GM21737 (cell line): Measurements from ENCODE around the gene EMC8.
"Not testable (repeated sequence)": the region's sequence is repeated elsewhere in the genome, so short reads cannot be mapped to it uniquely, and the experiment has no call there.

Source experiments
- ATAC-seq: cut with Tn5 transposase; IDR thresholded peaks from one replicate; pipeline ENCODE4 v1.9.1; 2021; ENCODE audit warnings: mild to moderate bottlenecking, moderate library complexity; ENCODE audit not compliant: unreplicated experiment

EMC8 gene

GRCh38 chr16:85816159-85816558, 16.8 kb upstream of the EMC8 start:
- ATAC-seq, result no peak

DNA sequence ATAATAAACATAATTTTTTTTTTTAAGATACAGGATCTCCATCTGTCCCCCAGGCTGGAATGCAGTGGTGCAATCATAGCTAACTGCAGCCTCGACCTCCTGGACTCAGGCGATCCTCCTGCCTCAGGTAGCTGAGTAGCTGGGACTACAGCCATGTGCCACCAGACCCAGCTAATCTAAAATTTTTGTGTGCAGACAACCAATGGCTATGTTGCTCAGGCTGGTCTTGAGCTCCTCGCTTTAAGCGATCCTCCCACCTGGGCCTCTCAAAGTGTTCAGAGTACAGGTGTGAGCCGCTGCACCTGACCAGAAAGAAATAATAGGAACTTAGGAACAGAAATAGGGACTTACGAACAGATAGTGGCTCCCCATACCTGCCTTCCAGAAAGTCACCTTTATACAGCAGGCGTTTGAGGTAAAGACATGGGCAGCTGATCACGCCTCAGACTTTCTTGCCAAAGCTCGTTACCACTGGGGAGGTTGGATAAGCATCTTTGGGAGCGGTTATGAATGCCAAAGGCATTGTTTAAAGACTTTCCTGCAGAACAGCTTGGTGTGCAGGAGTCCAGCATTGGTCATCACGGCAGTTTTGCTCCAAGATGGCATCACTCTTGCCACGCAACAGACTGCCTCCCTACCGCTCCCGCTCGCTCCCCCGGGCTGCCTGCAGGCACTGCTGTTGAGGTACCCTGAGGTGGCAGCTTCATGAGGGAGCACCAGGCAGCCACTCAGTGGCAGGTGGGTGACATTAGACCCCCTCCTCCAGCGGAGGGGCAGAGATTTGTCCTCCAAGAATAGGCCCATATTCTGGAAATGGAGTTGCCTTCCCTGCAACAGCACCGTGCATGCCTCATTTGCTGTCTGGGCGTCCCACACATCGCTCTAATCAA, 13.7 kb upstream of the EMC8 start:
- no peak for ATAC-seq

DNA sequence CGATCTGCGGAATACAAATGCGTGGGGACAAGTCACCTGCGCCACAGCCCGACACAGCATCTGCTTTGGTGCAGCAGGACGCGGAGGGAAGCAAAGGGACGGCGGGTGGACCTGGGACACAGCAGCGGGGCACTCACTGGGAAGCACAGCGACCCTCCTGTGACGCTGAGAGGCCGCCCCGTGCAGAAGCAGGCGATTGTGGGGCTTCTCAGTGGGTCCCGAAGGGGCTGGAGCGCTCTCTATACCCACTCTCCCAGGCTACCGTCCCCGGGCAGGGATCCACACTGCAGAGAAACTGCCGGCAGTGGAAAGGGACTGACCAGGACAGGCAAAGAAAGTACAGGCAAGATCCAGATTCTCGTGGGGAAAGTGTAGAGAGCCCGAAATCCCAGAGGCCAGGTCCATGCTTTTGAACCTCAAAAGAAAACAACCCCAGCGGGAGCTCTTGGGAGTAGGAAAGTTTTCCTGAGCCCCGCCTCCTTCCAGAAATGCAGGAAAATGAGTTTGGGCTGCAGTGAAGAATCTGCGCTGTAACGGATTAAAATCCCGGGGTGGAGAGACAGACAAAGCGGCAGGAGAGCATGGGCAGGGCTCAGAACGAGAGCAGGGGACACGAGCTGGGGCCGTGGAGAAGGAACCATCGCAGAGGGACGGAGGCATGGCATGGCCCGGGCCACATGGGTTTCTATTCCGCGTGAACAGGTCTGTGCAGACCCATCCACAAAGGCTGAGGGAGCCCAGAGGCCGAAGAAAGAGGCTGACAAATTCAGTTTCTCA, 12.9 kb upstream of the EMC8 start:
- no peak for ATAC-seq

DNA sequence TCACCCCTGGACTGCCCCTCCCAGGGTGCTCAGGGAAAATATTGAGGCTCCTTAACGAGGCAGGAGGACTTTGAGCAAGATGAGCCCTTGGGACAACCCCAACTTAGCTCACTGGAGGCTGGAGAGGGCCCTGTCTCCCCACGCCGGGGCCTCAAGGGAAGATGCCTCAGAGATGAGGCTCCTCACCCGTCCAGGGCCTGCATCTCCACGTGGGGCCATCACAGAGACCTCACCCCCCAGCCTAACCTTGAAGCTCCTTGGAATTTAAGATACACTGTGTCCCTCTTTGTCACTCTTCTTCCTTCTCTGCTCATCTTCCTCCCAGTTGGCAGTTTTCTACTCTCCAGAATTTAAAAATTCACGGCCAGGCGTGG, 11.4 kb upstream of the EMC8 start:
- ATAC-seq, result no peak

GRCh38 chr16:85810097-85810741, 10.9 kb upstream of the EMC8 start:
- ATAC-seq, result no peak

DNA sequence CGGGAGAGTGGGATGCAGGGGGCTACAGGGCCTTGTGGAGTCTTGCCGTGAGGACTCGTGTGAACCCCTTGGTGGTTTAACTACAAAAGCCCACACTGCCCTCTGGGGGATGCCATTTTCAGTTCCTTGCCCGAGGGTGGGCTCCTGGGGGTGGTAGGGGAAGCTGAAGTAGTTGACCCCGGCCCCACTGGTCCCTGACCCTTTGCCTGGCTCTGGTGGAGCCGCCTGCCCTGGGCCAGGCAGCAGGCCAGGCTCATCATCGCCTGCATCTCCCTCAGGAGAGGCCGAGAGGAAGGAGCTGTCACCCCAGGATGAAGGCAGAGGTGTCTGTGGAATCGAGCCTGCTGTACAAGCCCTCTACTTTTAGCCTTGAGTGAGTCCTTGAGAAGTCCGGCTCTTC, 10.3 kb upstream of the EMC8 start:
- ATAC-seq, result no peak

DNA sequence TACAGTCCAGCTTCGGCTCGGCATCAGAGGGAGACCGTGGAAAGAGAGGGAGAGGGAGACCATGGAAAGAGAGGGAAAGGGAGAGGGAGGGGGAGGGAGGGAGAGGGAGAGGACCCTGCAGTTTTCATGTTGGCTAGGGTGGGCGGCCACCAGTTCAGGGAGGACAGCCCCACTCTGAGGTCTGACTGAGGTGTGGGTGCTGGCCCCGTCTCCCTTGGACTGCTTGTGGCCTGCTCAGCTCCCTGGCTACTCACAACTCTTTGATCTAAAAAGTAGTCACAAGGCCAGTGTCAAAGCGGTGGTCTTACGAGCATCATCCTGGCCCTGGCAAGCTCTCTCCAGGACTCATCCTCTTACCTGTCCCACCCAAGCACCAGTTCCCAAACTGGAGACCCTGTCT, 9.6 kb upstream of the EMC8 start:
- no peak for ATAC-seq

GRCh38 chr16:85808104-85808503, 8.8 kb upstream of the EMC8 start:
- ATAC-seq, result not testable (repeated sequence)

DNA sequence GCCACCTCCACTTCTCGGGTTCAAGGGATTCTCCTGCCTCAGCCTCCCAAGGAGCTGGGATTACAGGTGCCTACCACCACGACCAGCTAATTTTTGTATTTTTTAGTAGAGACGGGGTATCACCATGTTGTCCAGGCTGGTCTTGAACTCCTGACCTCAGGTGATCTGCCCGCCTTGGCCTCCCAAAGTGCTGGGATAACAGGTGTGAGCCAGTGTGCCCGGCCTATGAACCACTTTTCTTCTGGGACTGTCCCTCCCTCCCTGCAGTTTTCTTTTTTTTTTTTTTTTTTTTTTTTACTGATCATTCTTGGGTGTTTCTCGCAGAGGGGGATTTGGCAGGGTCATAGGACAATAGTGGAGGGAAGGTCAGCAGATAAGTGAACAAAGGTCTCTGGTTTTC, 8.0 kb upstream of the EMC8 start:
- ATAC-seq, result not testable (repeated sequence)

DNA sequence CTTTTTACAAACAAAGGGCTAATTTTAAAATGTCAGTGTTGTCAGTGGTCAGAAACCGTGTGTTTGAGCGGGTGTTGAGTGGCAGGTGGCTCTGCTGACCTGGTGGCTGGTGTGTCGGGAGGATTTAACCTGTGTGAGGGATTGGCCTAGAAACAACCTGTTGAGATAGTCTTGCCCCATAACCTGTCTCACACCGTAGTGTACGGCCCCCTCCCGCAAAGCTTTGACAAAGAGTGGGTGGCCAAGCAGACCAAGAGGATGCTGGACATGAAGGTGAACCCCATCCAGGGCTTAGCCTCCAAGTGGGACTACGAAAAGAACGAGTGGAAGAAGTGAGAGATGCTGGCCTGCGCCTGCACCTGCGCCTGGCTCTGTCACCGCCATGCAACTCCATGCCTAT, 7.2 kb upstream of the EMC8 start:
- ATAC-seq, result no peak

- ATAC-seq, result no peak
Measured at GRCh38 chr16:85805442-85806045, 6.2 kb upstream of the EMC8 start.

GRCh38 chr16:85803570-85803969, 4.2 kb upstream of the EMC8 start:
- no peak for ATAC-seq

- peak; percentile 5 for ATAC-seq
Measured at GRCh38 chr16:85800321-85800669, 951 bp upstream of the EMC8 start.

DNA sequence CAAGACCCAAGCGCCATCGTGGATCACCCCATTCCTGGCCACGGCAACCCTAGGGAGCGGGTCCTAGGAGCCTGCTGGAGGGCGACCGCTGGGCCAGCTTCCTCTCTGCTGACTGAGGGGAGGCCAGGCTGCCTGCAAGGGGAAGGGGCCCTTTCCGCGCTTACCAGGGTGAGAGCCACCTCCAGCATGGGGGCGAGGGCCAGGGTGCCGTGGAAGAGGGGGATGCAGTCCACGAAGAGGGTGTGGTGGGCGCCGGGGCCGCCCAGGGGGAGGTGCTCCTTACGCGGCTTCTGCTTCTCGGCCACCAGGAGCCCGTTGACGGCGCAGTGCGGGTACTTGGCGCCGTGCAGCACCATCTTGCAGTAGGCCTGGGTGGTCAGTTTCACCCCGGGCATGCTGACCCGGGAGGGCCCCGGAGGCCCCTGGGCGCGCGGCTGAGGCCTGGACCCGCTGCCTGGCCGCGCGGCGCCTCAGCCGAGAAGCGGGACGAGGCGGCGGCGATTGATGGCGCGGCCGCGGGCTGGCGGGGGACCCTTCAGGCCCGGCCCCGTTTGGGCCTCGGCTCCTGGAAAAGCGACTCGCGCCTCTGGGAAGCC, 345 bp downstream of the EMC8 start:
- peak; percentile 14 for ATAC-seq

- ATAC-seq, result no peak
Measured at GRCh38 chr16:85798283-85798776, 1.0 kb downstream of the EMC8 start.

DNA sequence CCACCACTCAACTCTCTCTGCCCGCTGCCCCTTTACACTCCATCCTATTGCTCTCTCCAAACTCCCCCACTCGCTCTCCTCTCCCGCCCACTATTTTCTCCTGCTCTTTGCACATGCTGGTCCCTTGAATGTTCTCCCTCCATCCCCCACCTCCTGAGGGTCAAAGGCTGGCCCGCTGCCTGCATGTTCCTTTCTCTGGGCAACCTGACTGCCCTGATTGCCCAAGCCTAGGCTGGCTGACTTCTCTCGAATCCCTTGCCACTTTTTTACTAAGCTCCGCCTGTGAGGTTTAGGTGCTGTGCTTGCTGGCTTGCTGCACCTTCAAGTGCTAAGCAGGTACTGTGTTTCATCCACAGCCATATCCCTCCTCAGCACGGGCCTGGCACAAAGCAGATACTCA, 2.7 kb downstream of the EMC8 start:
- no peak for ATAC-seq

DNA sequence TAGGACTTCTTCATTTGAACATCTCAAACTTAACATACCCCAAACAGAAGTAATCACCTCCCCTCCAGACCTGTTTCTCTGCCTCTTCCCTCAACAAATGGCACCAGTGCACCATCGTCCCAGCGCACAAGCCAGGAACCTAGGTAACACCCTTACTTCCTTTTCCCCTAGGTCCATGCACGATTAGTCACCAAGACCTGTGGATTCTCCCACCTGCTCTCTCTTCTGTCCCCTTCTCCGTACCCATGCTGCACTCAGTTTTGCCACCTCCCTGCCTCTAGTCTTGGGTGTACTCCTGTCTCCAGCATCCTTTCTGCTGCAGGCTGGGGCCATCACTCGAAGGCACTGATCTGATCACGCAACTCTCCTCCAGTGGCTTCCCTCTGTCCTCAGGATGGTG, 3.2 kb downstream of the EMC8 start:
- no peak for ATAC-seq

DNA sequence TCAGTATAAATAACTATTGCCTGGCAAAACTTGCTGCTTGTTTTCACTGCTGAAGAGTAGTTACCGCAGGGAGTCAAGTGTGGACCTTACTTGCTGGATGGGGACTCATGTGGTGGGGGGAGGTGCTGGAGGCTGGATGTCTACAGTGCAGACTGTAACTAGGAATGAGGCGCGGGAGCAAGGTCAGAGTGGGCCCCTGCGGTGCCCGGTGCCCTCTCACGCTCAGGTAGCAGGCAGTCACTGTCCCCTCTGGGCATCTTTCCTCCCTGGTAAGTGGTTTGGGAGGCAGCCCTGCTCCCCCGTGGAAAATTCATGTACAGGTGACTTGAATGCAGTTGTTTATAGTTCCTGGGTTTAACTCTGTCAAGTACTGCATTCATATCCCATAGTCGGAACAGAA, 4.6 kb downstream of the EMC8 start:
- no peak for ATAC-seq

DNA sequence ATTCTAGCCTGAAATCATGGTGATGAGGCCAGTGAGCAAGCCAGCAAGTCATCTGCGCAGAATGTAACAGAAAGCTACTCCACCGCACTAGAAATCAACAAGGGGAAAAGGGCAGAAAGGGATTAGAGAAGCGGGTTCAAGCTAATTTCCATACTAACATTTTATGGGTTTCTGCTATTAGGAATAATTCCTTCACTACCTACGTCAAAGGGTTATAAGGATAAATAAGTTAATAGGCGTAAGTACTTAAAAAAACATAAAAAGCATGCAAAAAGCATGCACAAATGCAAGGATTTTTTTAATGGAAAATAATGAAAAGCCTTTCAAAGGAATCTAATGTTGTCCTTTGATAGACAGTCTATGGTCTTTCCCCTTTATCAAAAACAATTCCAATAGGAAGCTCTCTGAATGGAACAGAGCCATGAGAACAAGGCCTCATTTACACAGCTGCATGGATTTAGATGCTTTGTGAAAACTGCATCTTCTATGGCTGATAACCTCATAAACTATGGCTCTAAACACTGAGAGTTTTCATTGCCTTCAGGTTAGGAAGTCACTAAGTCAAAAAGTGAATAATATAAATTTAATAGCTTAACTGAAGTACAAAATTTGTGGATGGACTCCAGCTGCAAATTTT, 5.6 kb downstream of the EMC8 start:
- no peak for ATAC-seq

GRCh38 chr16:85789773-85790172, 9.6 kb downstream of the EMC8 start:
- ATAC-seq, result no peak
